ENCODE measurements around the gene CCDC9B.

The CCDC9B gene

GRCh38 chr15:40340740-40341400 is at the start of gene CCDC9B:
TSS of gene CCDC9B (minus strand) at chr15:40340939. CDS start at chr15:40340819, 120 bp downstream.
- DNase-seq (ENCODE audit: low read depth): no peak

GRCh38 chr15:40389824-40390595 is 49.3 kb upstream of the CCDC9B start:
- DNase-seq (ENCODE audit: low read depth): no peak

GRCh38 chr15:40388941-40389823 is 48.4 kb upstream of the CCDC9B start:
- no peak for DNase-seq (ENCODE audit: low read depth)

GRCh38 chr15:40386480-40386879 is 45.7 kb upstream of the CCDC9B start:
- no peak for DNase-seq (ENCODE audit: low read depth)

- DNase-seq (ENCODE audit: low read depth): peak; percentile 72
Observed at GRCh38 chr15:40382580-40383456, 42.1 kb upstream of the CCDC9B start, which contains the start of gene KNSTRN. TSS of gene KNSTRN (plus strand) at chr15:40382721. CDS start at chr15:40382836, 115 bp downstream.

GRCh38 chr15:40381818-40382529 is 41.2 kb upstream of the CCDC9B start:
- no peak for DNase-seq (ENCODE audit: low read depth)

- DNase-seq (ENCODE audit: low read depth): no peak
Observed at GRCh38 chr15:40380636-40381035, 39.9 kb upstream of the CCDC9B start.

- no peak for DNase-seq (ENCODE audit: low read depth)
Observed at GRCh38 chr15:40379853-40380252, 39.1 kb upstream of the CCDC9B start.

GRCh38 chr15:40379374-40379773 is 38.6 kb upstream of the CCDC9B start:
- no peak for DNase-seq (ENCODE audit: low read depth)

- DNase-seq (ENCODE audit: low read depth): no peak
Observed at GRCh38 chr15:40377606-40378005, 36.9 kb upstream of the CCDC9B start.

- DNase-seq (ENCODE audit: low read depth): no peak
Observed at GRCh38 chr15:40372981-40373380, 32.2 kb upstream of the CCDC9B start.

GRCh38 chr15:40369971-40370370 is 29.2 kb upstream of the CCDC9B start:
- DNase-seq (ENCODE audit: low read depth): no peak

- no peak for DNase-seq (ENCODE audit: low read depth)
Observed at GRCh38 chr15:40369474-40369869, 28.7 kb upstream of the CCDC9B start.

- DNase-seq (ENCODE audit: low read depth): no peak
Observed at GRCh38 chr15:40368719-40369473, 28.2 kb upstream of the CCDC9B start.

GRCh38 chr15:40367686-40368611 is 27.2 kb upstream of the CCDC9B start:
- peak; percentile 55 for DNase-seq (ENCODE audit: low read depth)

- DNase-seq (ENCODE audit: low read depth): no peak
Observed at GRCh38 chr15:40367371-40367685, 26.6 kb upstream of the CCDC9B start.

- DNase-seq (ENCODE audit: low read depth): no peak
Observed at GRCh38 chr15:40366457-40367370, 26.0 kb upstream of the CCDC9B start.
